ENCODE results near the gene LAMB4. TPM values are rescaled to one million over a fixed set of nuclear protein-coding genes. Genes with fewer than 3 reads are reported as not detected.

The LAMB4 gene
- total and polyA plus RNA-seq, 2 of the 4 experiments (the other 2 are of a cell fraction): 0.12 to 0.18 TPM

- Histone ChIP-seq H2BK15ac (ENCODE audit: low read depth, low read length) (peak overlapping the region; percentile 87; the same call in 2 of the 3 replicates), H2AFZ (replicated peaks; ENCODE audit: low read length, poor library complexity) (no peak overlapping the region), H4K8ac (ENCODE audit: low read depth in 2 of 2, low read length in 2 of 2) (peak overlapping the region; percentile 32 to 59; a peak in 3 of 4 replicates), H3K4ac (ENCODE audit: low read depth, low read length) (peak overlapping the region; percentile 92), H3K56ac (ENCODE audit: extremely low read depth, insufficient read depth, low read length) (peak overlapping the region; percentile 43; the same call in 1 of the 2 replicates), H2AK5ac (ENCODE audit: low read depth, low read length) (peak overlapping the region; percentile 96), H3K36me3 (ENCODE audit: control insufficient read depth, insufficient read depth, low read length) (no peaks in the 10 kb centered on the region), H3K4me3 (ENCODE audit: insufficient read depth, low read depth, low read length) (no peak overlapping the region), H2BK20ac (ENCODE audit: low read depth, low read length) (peak overlapping the region; percentile 75), H3K9me1 (ENCODE audit: insufficient read depth, low read length) (peaks cover 19% of the 10 kb centered on the region), H2BK5ac (ENCODE audit: low read depth, low read length, poor library complexity, severe bottlenecking) (peak overlapping the region; percentile 60), H3K27ac (ENCODE audit: insufficient read depth, low read length) (peak overlapping the region; percentile 49; the same call in 1 of the 2 replicates), H2AK9ac (replicated peaks; ENCODE audit: low read depth, low read length, poor library complexity) (no peak overlapping the region), H3K9ac (ENCODE audit: low read depth, low read length) (no peak overlapping the region), H4K5ac (ENCODE audit: low read depth, low read length) (peak overlapping the region; percentile 87), H4K20me1 (ENCODE audit: insufficient read depth, low read length) (no peaks in the 10 kb centered on the region), H3K27me3 (ENCODE audit: control insufficient read depth, insufficient read depth, low read length) (no peaks in the 10 kb centered on the region), H3K79me1 (ENCODE audit: low read depth in 1 of 2, low read length in 2 of 2) (no peaks in the 10 kb centered on the region), H4K91ac (ENCODE audit: insufficient read depth, low read depth, low read length) (peak overlapping the region; percentile 45), H3K23ac (ENCODE audit: low read depth, low read length) (peak overlapping the region; percentile 21; the same call in 1 of the 2 replicates), H3K18ac (ENCODE audit: low read depth, low read length) (peak overlapping the region; percentile 96), H3K9me3 (ENCODE audit: control insufficient read depth, insufficient read depth, low read length) (no peaks in the 10 kb centered on the region), H3K4me2 (ENCODE audit: low read depth, low read length) (no peak overlapping the region), H2BK120ac (ENCODE audit: low read depth, low read length) (peak overlapping the region; percentile 79), H3K4me1 (ENCODE audit: control insufficient read depth, insufficient read depth, low read length) (peaks cover 19% of the 10 kb centered on the region), H3K14ac (replicated peaks; ENCODE audit: low read depth, low read length) (peak overlapping the region; percentile 39)
- POLR2A ChIA-PET (ENCODE audit: unreplicated experiment): no interaction called here
- BruUV-seq (replicated peaks): no TSS peak
- CTCF ChIA-PET: interaction anchor here (0.9 kb wide), 1 partner anchor 150 kb away, joined by 3 read pairs; no protein-coding TSS in a partner anchor
- TF ChIP-seq CEBPB (IDR thresholded peaks at IDR 0.05; ENCODE audit: low read depth, low read length) (peak; percentile 72), USF2 (IDR thresholded peaks at IDR 0.05; ENCODE audit: low read depth, low read length) (no peak)
- no peak for ATAC-seq (ENCODE audit: low read depth)
- intact Hi-C loops (cut with micrococcal nuclease): no loop called here
- dilution Hi-C loops (cut with HindIII; ENCODE audit: low sequenced_read_pairs, unreplicated experiment): no loop called here
- WGBS, 2 experiments (ENCODE audit: extremely low coverage in 2 of 2, insufficient read length in 1 of 2): 60% methylated on average over 1 of the region's 7 CpGs; no CpG with 5 or more reads in 1 of the 2 experiments
- no peak for DNase-seq
- in situ Hi-C loops (cut with MboI; ENCODE audit: low sequenced_read_pairs): no loop called here
Observed at GRCh38 chr7:108104324-108104723, 25.8 kb downstream of the LAMB4 start.
